Activated T-cell treated with anti-CD3 and anti-CD28 coated beads for 1 hour (primary cell): ENCODE data around the gene CUL9.
A peak's percentile ranks its signal among the peaks of the same experiment; 100 is the strongest.

ENCODE experiments used
- DNase-seq: peaks from one replicate; pipeline ENCODE4 v3.0.0-alpha.2; 2020; ENCODE audit warnings: low read depth

Gene CUL9

DNA sequence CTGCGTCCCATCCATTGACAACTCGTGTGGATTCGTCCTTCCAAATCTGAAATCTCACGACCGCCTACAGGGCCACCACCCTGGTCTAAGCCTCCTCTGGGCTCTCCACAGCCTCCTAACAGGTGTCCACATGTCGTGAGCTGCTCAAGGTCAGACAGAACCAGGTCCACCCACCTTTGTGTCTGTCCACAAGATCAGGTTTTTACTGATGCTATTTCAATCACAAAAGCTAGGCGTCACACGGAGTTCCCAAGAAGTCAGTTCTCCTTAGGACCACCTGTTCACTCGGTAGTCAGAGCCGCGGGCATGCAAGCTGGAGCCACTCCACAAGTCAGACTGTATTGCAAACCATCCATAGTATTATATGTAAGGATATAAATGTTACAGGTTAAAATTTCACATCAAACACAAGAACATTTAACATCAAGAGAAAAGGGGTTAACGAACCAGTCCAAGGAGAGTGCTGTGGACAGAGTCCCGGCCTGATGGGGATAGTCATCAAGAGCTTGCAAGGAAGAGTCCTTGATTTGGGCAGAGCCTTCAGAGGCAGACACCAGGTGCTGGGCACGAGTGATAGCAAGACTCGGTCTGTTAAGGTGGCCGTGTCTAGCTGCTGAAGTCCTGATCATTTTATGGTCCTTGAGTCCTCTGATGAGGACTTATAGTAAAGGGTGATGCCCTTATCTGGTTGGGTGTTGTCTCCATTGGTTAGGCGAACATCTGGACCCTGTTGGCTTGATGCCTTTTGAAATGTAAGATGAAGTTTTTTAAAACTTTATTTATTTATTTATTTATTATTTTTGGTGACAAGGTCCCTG lies 48.0 kb downstream of the CUL9 start:
- no peak for DNase-seq

GRCh38 chr6:43231053-43231452 lies 49.1 kb downstream of the CUL9 start:
- DNase-seq, result no peak

DNA sequence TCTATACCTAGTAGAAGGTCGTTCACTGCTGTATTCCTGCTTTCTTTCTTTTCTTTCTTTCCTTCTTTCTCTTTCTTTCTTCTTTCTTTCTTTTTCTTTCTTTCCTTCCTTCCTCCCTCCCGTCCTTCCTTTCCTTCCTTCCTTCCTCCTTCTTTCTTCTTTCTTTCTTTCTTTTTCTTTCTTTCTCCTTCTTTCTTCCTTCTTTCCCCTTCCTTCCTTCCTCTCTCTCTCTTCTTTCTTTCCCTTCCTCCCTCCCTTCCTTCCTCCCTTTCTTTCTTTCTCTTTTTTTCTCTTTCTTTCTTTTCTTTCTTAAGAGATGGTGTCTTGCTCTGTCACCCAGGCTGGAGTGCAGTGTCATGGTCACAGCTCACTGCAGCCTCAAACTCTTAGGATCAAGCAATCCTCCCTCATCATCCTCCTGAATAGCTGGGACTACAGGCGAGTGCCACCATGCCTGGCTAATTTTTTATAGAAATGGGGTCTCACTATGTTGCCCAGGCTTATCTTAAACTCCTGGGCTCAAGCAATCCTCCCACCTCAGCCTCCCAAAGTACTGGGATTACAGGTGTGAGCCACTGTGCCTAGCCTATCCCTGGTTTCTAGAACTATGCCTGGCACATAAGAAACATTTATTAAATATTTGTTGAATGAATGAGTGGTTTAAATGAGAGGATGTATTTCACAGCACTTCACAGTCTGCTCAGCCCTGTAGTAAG lies 49.9 kb downstream of the CUL9 start:
- no peak for DNase-seq

DNA sequence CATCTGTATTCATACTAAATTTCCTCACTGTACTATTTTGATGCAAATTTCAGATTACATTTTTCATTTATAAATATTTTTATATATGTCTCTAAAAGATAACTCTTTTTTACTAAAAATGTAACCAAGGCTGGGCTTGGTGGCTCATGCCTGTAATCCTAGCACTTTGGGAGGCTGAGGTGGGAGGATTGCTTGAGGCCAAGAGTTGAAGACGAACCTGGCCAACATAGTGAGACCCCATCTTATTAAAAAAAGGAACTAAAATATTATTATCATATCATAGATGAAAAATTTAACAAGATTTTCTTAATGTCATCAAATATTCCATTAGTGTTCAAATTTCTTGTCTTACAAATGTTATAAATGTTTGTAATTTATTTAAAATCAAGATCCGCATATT lies 53.8 kb downstream of the CUL9 start:
- DNase-seq, result no peak

DNA sequence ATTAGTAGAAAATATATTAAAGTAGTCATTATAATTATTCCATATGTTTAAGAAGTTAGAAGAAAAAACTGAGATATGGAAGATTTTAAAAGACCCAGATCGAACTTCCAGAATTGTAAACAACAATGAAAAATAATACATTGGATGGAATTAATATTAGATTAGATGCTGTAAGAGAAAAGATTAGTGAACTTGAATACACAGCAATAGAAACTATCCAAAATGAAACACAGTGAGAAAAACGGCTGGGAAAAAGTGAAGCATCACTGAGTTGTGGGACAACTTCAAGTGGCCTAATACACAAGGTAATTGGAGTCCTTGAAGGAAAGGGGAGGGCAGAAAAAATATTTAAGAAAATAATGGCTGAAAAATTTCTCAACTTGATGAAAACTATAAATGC lies 57.1 kb downstream of the CUL9 start:
- DNase-seq, result no peak

DNA sequence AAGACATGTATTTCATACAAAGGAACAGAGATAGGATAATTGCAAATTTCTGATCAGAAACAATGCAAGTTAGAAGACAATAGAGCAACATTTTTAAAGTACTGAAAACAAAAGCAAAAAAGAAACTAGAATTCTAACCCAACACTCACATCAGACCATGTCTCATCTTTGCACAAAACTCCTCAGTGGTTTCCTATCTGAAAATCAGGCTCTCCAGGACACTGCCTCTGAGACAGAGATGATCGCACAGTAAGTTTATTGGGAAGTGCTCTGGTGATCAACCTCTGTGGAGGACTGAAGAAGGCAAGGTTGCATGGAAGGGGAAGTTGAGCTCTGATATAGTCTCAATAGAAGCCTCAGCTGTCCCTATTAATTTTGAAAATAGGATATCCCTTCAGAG lies 59.0 kb downstream of the CUL9 start:
- DNase-seq, result no peak

DNA sequence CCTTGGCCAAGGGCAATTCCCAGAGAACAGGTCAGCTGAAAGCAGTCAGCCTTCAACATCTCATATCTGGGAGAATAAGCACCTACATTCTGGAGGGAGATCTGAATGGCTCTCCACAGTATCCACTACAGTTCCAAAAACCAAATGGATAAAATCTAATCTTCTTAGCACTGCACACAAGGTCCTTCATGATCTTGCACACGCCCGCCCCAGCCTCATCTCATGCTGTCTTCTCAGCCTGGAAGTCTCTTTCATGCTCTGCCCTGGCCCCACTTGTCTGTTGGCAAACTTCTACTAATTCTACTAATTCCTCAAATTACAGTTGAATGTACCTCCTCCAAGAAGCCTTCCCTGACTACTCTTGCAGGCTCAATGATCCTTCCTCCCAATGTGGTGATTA lies 59.5 kb downstream of the CUL9 start:
- no peak for DNase-seq

GRCh38 chr6:43242908-43243663 lies 61.1 kb downstream of the CUL9 start, which contains the start of gene TTBK1:
Gene TTBK1 (plus strand): TSS chr6:43243481. CDS start chr6:43246661, 3,180 bp downstream.
- no peak for DNase-seq

DNA sequence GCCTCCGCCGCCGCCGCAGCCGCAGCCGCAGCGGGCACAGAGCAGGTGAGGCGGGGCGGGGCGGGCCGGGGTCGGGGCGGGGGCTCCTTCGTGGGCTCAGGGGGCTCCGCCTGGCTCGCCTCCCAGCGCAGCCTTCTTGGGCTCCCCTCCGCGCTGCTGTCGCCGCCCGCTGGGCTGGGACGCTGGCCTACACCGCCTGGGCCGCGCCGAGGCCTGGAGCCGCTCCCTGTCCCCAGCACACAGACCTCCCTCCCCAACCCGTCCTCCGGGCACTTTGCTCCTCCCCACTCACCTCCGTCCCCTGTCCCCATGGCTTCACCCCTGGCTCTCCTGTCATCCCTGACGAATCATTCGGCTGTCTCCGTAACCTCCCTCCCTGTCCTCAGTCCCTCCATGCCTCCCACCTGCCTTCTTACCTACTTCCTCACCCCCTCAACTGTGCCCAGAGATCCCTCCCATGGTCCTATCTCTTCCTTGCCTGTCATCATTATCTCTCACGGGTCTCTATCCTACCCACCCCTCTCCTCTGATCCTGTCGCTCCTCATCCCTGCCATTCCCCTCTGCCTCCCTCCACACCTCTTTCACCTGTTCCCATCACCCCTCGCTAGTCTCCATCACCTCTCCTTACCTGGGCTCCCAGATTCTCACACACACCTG lies 61.8 kb downstream of the CUL9 start:
- no peak for DNase-seq

- DNase-seq, result no peak
Observed at GRCh38 chr6:43246301-43247113, 64.5 kb downstream of the CUL9 start.

DNA sequence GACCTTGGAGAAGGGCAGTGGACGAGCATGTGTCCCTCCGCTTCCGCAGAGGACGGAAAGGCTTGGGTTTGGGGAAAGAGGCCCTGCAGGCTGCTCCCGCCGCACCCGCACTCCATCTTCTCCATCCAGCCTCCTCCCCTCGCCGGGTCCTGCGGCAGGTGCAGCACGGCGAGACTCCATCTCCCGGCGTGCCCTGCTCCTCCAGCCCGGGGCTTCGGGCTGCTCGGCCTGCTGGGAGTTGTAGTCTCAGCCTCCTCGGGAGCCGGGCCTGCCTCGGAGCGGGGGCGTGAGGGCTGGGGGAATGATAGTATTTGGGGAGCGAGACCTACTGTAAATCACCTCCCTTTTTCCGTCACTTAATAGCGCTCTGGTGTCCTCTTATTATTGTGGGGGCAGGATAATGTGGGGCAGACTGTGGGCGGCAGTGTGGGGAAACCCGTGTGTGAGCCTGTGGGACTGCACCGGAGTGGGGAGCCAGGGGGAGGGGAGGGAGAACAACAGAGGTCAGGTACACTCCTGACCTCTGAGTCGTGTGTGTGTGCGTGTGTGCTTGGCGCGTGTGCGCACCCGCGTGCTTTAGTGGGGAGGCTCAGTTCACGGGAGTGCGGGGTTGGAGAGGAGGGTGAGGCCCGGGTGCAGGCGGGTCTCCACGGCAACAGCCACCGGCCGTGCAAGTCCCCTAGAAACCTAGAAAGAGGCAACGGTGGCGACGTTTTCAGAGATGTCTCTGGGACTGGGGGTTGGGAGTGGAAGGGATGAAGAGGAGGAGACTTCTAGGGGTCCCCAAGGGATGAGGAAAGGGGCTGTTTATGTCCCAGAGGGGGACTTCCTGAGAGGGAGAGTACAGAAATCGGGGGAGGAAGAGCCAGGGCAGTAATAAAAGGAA lies 65.4 kb downstream of the CUL9 start:
- peak; percentile 62 for DNase-seq

DNA sequence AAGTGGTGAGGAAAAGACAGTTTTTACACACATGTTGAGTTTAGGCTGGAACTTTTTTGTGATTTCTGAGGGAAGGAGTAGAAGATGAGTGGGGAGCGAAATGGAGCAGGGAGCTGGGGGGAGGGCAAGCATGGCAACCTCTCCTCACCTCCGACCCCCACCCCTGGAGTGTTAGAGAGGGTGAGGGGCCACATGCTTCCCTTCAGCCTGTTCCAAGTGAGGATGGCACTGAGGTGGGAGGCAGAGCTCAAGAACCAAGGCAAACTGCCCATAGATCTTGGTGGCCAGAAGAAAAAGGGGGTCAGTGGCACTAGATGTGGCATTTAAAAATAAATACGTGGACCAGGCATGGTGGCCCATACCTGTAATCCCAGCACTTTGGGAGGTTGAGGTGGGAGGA lies 66.1 kb downstream of the CUL9 start:
- DNase-seq, result no peak

- DNase-seq, result no peak
Observed at GRCh38 chr6:43248791-43249190, 66.8 kb downstream of the CUL9 start.

GRCh38 chr6:43250992-43251373 lies 69.0 kb downstream of the CUL9 start:
- no peak for DNase-seq

GRCh38 chr6:43253401-43253800 lies 71.4 kb downstream of the CUL9 start:
- DNase-seq, result no peak

GRCh38 chr6:43254138-43254817 lies 72.3 kb downstream of the CUL9 start:
- no peak for DNase-seq

DNA sequence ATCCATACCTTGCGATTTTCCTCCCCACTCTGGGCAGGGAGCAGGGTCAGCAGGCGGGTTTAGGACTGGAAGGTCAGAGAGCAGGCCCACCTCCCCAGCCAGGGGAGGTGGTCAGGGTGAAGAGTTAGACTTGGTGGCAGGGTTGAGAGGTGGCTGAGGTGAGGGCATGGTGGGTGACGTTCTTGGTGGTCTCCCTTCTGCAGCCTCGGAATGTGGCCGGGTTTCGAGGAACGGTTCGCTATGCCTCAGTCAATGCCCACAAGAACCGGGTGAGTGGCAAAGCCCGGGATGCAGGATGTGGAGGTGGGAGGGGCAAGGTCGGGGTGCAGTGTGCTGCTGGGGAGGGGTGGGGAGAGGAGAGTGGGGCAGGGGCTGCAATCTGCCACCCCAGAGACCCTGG lies 72.8 kb downstream of the CUL9 start:
- no peak for DNase-seq

DNA sequence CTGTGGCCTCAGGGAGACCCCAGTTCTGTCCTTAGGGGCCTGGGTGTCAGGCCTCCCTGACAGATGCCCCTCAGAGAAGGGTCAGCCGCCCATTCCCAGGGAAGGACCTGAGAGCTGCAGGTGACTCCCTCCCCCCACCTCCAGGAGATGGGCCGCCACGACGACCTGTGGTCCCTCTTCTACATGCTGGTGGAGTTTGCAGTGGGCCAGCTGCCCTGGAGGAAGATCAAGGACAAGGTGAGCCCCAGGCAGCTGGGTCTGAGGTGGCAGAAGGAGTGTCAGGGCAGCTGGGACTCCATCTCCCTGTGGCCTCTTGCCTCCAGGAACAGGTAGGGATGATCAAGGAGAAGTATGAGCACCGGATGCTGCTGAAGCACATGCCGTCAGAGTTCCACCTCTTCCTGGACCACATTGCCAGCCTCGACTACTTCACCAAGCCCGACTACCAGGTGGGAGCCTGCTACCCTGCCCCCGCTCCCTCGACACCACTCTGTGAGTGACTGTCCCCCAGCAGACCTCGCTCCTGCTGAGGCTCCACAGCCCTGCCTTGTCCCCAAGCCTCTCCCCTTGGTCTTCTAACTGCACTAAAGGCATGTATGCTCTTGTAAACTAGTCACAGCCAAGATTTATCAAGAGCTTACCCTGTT lies 73.5 kb downstream of the CUL9 start:
- DNase-seq, result no peak

- no peak for DNase-seq
Observed at GRCh38 chr6:43256670-43257366, 74.8 kb downstream of the CUL9 start.
